Measurements from ENCODE around the gene FCGR3B.
"Not testable (repeated sequence)": the region's sequence is repeated elsewhere in the genome, so short reads cannot be mapped to it uniquely, and the experiment has no call there.

Gene FCGR3B

GRCh38 chr1:161639203-161639602 lies 8.2 kb upstream of the FCGR3B start:
- DNase-seq (ENCODE audit: low read depth in 2 of 2, low spot score in 1 of 2) = not testable (repeated sequence)

GRCh38 chr1:161638251-161638993 lies 7.4 kb upstream of the FCGR3B start:
- DNase-seq (ENCODE audit: low read depth in 2 of 2, low spot score in 1 of 2) = not testable (repeated sequence)

GRCh38 chr1:161636976-161637375 lies 6.0 kb upstream of the FCGR3B start:
- DNase-seq (ENCODE audit: low read depth in 2 of 2, low spot score in 1 of 2) = not testable (repeated sequence)

- not testable (repeated sequence) for DNase-seq (ENCODE audit: low read depth in 2 of 2, low spot score in 1 of 2)
These were observed 5.3 kb upstream of the FCGR3B start for GRCh38 chr1:161636189-161636782.

- not testable (repeated sequence) for DNase-seq (ENCODE audit: low read depth in 2 of 2, low spot score in 1 of 2)
These were observed 4.0 kb upstream of the FCGR3B start for GRCh38 chr1:161634993-161635392.

DNA sequence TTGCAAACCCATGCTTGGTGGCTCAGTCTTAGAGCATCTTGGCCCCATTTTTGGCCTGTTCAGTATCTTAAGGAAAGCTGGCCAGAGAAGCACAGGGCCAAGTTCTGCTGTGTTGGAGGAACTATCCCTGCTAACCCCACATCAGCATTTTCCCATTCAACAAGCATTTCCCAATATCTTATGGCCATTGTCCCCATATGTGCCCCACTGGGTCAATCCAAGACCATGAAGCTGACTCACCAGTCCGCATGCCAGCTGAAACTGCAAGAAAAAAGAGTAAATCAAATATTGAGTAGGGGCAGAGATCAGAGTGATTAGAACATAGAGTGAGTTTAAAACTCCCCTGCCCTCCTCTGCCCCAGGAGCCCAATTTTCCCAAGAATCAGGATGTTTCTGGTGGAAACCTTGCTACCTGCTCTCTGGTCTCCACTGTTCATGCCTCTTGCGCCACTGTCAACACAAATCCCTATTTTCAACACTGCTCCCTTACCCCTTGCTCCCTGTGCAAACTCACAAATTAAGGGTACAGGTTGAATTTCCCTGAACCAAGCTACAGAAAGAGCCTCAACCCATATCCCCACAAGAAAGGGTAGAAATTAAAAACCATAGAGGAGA lies 741 bp downstream of the FCGR3B start:
- DNase-seq (ENCODE audit: low read depth in 2 of 2, low spot score in 1 of 2) = not testable (repeated sequence)

DNA sequence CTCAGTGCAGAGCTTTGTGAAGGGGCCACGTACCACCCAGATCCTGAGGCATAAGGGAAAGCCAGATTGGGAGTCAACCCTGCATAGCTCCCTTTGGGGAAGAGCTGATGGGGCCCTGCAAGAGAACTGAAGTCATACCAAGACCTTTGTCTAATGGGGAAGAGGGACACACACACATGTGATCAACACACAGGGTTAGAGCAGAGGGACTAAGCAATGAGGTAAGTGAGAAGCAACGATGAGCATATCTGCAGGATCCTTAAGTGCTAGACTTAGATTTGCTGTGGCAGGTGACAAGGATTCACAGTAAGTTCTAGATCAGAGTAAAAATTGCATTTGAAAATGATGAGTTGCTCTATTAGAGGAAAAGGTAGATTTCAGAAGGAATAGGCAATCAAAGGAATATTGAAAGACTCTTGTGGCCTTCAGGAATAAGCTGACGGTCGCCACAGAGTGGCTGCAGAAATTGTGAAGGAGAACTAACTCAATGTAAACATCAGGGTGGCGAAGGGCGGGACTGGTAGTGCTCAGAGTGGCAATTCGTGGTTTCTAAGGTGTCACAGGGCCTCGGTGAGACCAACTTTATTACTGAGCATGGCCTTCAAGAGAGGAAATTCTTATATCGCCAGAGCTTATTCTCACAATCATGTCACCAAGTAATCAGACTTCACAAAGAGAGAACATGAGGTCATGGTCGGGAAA lies 4.4 kb downstream of the FCGR3B start:
- not testable (repeated sequence) for DNase-seq (ENCODE audit: low read depth in 2 of 2, low spot score in 1 of 2)

DNA sequence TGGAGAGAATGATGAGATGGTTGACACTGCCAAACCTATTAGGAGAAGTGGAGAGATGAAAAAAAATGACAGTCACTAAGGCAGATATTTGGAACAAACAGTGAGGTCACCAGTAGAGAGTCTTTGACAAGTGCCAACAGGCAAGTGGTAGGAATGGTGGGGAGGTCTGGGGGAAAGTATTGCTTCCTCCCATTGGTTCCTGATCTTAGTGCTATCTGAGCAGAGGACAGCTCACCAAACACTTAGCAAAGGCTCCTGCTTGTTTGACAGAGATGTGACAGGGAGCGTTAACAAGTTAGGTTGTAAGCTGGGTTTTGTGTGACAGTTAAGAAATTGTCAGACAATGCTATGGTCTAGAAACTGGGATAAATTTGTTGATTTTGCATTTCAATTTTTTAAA lies 6.4 kb downstream of the FCGR3B start:
- DNase-seq (ENCODE audit: low read depth in 2 of 2, low spot score in 1 of 2) = not testable (repeated sequence)

DNA sequence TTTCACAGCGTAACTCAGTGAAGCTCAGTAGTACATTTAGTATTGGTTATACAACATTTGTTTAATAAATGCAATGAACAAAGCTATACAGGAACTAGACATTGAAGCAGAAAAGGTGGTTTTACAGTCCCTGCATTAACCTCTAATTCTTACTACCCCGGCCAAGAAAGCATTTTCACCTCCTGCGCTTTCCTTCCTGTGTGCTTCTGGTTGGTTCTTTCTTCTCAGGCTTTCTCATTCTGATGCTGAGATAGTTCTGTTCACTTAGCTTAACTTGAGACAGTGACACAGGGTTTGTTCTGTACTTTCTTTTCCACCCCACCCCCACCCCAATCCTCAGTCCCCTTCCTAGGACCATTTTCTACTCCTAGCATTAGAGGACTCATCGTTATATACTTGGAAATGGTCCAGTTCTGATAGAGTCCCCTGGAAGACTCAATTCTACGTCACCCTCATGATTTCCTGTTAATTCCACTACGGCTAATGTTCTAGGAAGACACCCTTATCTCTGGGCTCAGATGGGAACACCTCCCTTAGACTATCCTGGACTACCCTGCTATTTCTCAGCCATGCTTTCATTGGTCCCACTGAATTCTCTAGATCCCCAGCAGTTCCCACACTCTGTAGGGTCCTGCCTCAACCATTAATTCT lies 7.5 kb downstream of the FCGR3B start:
- DNase-seq (ENCODE audit: low read depth in 2 of 2, low spot score in 1 of 2) = not testable (repeated sequence)

- not testable (repeated sequence) for DNase-seq (ENCODE audit: low read depth in 2 of 2, low spot score in 1 of 2)
These were observed 8.9 kb downstream of the FCGR3B start for GRCh38 chr1:161622054-161622453.

- DNase-seq (ENCODE audit: low read depth in 2 of 2, low spot score in 1 of 2) = peak; percentile 10 to 59
These were observed 9.6 kb downstream of the FCGR3B start for GRCh38 chr1:161621181-161622000.

DNA sequence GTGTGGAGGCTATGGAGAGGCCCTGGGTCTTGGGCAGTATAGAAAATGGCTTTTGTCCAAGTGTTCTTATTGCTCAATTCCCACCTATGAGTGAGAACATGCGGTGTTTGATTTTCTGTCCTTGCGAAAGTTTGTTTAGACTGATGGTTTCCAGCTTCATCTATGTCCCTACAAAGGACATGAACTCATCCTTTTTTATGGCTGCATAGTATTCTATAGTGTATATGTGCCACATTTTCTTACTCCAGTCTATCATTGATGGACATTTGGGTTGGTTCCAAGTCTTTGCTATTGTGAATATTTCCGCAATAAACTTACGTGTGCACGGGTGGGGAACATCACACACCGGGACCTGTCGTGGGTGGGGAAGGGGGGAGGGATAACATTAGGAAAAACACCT lies 10.6 kb downstream of the FCGR3B start:
- DNase-seq (ENCODE audit: low read depth in 2 of 2, low spot score in 1 of 2) = not testable (repeated sequence)

DNA sequence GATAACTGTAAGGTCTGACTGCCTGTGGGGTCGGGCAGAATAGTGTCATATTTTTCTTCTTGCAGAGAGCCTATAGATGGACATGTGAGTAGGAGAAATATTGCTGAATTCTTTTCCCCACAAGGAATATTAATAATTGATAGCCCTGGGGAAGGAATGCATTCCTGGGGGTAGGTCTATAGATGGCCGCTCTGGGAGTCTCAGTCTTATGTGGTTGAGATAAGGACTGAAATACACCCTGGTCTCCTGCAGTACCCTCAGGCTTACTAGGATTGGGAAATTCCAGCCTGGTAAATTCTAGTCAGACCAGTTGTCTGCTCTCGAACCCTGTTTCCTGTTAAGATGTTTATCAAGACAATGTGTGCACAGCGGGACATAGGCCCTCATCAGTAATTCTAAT lies 12.5 kb downstream of the FCGR3B start:
- not testable (repeated sequence) for DNase-seq (ENCODE audit: low read depth in 2 of 2, low spot score in 1 of 2)

DNA sequence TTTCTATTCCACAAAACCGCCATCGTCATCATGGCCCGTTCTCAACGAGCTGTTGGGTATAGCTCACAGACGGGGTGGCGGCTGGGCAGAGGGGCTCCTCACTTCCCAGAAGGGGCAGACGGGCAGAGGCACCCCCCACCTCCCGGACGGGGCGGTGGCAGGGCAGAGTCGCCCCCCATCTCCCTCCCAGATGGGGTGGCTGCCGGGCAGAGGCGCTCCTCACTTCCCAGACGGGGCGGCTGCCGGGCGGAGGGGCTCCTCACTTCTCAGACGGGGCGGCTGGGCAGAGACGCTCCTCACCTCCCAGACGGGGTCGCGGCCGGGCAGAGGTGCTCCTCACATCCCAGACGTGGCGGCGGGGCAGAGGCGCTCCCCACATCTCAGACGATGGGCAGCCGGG lies 14.6 kb downstream of the FCGR3B start:
- not testable (repeated sequence) for DNase-seq (ENCODE audit: low read depth in 2 of 2, low spot score in 1 of 2)

DNA sequence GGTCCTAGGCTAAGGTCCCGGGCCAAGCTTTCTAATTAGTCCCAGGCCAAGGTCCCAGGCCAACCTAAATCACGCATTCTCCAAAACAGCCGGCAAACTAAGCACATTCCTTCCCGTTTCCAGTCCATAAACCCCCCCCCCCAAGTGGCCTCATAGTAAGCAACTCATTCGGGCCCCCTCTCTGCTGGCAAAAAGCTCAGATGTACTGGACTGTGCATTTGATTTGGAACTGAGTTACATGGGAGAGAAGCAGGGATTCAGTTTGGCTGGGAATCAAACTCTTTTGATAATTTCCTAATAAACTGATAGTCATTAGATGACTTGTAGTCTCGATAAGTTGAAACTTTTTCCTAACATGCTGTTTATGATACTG lies 17.8 kb downstream of the FCGR3B start:
- not testable (repeated sequence) for DNase-seq (ENCODE audit: low read depth in 2 of 2, low spot score in 1 of 2)

DNA sequence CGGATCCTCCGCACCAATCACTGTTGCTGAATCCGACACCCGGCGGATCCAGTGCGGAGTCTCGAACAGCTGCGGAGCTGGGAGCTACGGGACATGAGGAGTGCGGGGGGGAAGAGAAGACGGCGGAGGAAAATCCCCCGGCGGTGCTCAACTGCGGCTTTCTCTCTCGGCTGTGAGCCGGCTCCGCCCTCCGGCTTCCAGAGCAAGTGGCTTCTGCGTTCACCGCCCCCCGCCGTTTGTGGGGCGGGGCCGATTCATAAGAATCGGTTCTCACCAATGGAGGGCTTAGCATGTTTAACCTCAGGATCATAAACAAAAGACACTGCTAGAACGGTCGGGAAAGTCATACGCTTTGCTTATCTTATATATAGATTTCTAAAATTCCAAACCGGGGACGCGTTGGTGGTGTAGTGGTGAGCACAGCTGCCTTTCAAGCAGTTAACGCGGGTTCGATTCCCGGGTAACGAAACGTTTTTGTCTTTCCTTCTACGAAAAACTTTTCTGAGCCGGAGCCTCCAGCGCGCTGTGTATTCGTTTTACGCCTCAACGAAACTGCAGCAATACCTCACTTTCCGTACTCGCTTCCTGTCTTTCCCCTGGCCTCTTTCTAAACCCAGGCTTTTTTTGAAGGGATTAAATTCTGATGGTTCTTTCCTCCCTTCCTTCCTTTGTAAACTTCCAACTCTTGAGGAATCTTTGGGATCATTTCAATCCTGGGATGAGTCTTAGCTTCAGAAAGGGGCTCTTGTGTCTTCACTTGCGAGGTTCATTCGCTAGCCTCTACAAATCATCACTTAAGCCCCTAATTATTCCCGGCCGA lies 18.4 kb downstream of the FCGR3B start:
- peak; percentile 52 to 81 for DNase-seq (ENCODE audit: low read depth in 2 of 2, low spot score in 1 of 2)

- not testable (repeated sequence) for DNase-seq (ENCODE audit: low read depth in 2 of 2, low spot score in 1 of 2)
These were observed 19.1 kb downstream of the FCGR3B start for GRCh38 chr1:161611866-161612321.

DNA sequence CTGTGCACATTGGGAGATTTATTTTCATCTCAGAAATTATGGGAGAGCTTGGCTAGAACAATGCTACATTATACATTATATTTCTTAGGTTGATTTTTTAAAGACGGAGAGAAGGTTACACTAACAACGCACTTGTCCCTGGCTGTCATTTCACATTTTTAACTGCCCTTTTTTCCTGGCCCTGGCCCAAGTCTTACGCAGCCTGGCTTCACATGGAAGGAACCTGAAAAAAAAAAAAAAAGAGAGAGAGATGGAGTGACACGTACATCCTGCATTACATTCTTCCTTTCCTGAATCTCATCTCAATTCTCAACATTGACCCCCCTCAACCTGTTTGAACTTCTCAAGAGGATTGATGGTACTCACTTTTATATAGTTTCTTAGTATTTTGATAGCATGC lies 20.8 kb downstream of the FCGR3B start:
- DNase-seq (ENCODE audit: low read depth in 2 of 2, low spot score in 1 of 2) = not testable (repeated sequence)

All from stimulated activated CD8-positive, alpha-beta memory T cell treated with anti-CD3 and anti-CD28 coated beads, Interleukin-4, amount 100 ng/mL, for 1 hour (primary cell).